Large intestine (tissue), 3 donors: ENCODE data around the gene EXOC3. TPM values are rescaled to one million over a fixed set of nuclear protein-coding genes. Genes with fewer than 3 reads are reported as not detected.

Experiments
- DNase-seq, 2 donors: peaks; one replicate each; pipeline versions ENCODE4 v3.0.0 to v3.0.0-alpha.2; 2013
- H3K27ac ChIP-seq: one replicate; pipeline ENCODE4 v1.5.1; 2013; ENCODE audit warnings: low read length
- H3K27me3 ChIP-seq: 2 replicates; pipeline ENCODE4 v1.6.1; 2013; ENCODE audit warnings: low read length; ENCODE audit not compliant: control insufficient read depth, insufficient read depth
- H3K36me3 ChIP-seq: 2 replicates; pipeline ENCODE4 v1.6.1; 2013; ENCODE audit warnings: low read length; ENCODE audit not compliant: control insufficient read depth, insufficient read depth
- H3K4me1 ChIP-seq: one replicate; pipeline ENCODE4 v1.6.1; 2013; ENCODE audit warnings: low read length; ENCODE audit not compliant: control insufficient read depth, insufficient read depth
- H3K4me3 ChIP-seq: one replicate; pipeline ENCODE4 v1.5.1; 2013; ENCODE audit warnings: low read length
- H3K9me3 ChIP-seq: one replicate; pipeline ENCODE4 v1.6.1; 2013; ENCODE audit warnings: mild to moderate bottlenecking, low read depth, low read length, moderate library complexity; ENCODE audit not compliant: control insufficient read depth
- WGBS: methylation state at CpG from one replicate; pipeline ENCODE4 v1.1.5; 2013; ENCODE audit warnings: low lambda C conversion rate; ENCODE audit not compliant: insufficient coverage; 5-methylcytosine and 5-hydroxymethylcytosine counted together
- polyA plus RNA-seq: library from polyadenylated mRNA; unstranded; fragments of 120-200 nt; gene quantifications from one replicate; pipeline ENCODE4 v1.2.1, GENCODE V29; 2013

The EXOC3 gene
- polyA plus RNA-seq, 1 donor, result 59.1 TPM

DNA sequence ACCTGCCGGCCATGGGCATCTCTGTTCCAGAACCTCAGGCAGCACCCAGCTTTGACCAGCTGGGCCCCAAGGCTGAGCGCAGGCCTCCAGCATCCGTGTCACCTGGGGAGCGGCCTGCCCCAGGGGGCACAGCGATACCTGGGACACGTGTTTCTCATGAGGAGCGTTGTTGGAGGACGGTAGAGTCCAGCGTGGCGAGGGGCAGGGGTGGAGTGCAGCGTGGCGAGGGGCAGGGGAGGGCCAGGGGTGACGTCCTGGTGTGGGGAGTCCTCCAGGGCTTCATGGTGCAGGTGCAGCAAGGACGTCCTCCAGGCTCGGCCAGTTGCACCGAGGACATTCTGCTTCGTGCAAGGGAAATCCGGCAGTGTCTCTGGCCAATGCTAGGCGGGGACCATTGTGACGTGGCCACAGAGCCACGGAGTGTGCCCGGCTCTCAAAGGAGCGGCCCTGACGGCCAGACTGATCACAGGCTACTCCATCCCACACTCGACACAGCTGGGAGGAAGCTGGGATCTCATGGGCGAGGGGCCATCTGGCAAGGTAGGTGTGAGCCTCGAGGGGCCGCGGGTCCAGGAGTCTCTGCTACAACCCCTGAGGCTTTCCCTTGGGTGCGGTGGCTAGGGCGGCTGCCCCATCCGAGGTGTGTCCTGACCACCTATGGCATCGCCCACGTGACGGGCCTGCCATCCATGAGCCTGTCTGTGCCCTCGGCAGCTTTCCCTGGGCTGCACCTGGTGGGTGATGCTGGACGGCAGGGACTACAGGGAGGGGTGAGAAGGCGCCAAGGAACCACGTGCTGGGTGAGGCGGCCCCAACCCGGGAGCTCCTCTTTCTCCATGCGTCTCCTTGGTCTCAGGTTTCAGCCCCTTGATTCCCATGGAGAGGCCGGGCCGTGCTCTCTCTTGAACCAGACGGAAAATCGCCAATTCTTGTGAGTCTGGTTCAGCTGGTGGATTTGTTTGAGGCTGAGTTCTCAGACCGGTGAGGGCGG is 47.4 kb downstream of the EXOC3 start:
- Histone ChIP-seq H3K27ac (no peak overlapping the region), H3K4me1 (no peaks in the 10 kb centered on the region), H3K9me3 (peaks cover 22% of the 10 kb centered on the region), H3K27me3 (no peaks in the 10 kb centered on the region), H3K4me3 (no peak overlapping the region), H3K36me3 (peaks cover 24% of the 10 kb centered on the region)
- no peak for DNase-seq
- WGBS, result no CpG with 5 or more reads among the region's 48 CpGs

DNA sequence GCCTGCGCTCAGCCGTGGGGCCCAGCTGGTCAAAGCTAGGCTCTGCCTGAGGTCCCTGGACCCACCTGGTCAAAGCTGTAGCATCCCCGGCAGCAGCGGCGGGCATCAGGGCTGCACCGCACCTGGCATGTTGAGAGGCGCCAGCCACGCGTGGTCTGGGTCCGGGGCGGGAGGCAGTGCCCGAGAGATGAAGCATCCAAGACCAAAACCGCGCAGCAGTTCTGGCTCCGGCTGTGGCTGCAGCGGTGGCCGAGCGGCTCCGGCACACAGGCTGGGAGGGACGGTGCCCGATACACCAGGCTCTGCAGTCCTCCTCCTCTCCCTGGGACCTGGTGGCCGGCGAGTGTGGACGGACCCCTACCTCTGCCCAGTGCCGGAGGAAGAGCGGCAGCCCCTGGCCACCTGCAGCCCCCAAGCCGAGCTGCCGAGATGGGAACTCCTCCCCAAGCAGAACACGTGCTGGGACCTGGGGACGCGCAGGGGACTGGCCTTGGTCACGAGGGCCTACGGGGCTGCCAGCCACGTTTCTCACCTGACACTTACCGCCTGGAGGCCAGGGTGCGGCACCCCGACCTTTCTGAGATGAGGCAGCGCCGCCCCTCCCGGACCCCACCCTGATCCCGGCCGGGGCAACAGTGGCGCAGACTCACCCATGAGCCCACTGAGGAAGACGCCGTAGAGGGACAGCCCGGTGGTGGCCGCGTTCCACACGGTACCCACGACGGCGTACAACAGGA is 48.3 kb downstream of the EXOC3 start:
- Histone ChIP-seq H3K36me3 (peaks cover 24% of the 10 kb centered on the region), H3K27ac (no peak overlapping the region), H3K9me3 (peaks cover 25% of the 10 kb centered on the region), H3K4me1 (peaks cover 5% of the 10 kb centered on the region), H3K27me3 (peaks cover 3% of the 10 kb centered on the region), H3K4me3 (no peak overlapping the region)
- DNase-seq, result no peak
- WGBS, result no CpG with 5 or more reads among the region's 52 CpGs

DNA sequence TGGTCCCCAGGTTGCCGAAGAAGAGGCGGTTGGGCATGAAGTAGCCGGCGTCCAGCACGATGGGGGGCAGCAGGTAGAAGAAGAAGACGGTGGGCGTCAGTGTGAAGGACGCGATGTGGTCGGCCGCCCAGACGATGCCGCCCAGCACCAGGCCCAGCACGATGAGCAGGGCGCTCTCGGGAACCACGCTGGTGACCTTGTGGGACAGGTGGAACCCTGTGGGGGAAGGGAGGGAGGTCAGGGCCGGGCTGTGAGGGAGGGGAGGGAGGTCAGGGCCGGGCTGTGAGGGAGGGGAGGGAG is 48.8 kb downstream of the EXOC3 start:
- peaks cover 5% of the 10 kb centered on the region for H3K4me1 ChIP-seq
- peaks cover 25% of the 10 kb centered on the region for H3K9me3 ChIP-seq
- peaks cover 3% of the 10 kb centered on the region for H3K27me3 ChIP-seq
- no peak overlapping the region for H3K27ac ChIP-seq
- DNase-seq, result no peak
- H3K36me3 ChIP-seq, result peaks cover 20% of the 10 kb centered on the region
- no peak overlapping the region for H3K4me3 ChIP-seq
- no CpG with 5 or more reads among the region's 19 CpGs for WGBS

DNA sequence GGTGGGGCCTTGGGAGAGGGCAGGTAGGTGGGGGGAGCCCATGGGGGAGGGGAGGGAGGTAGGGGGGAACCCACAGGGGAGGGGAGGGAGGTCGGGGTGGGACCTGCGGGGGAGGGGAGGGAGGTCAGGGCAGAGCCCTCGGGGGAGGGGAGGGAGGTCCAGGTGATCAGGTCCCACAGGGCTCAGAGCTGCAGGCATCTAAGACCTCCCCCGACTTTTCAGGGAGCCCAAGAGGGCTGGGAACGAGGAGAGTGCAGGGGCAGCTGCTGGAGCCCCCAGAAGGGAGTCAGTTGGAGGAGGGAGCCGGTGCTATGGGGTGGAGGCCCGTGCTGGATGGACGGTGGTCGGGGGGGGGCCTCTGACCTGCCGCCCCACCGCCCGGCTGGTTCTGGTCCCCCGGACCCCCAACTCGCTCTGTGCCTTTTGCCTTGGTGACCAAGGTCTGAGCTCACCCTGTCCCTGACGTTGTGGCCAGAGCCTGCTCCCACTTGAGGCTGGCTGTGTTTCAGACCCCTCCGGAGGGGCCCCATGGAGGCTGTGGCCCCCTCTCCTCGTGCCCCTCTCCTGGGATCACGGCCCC is 49.4 kb downstream of the EXOC3 start:
- H3K36me3 ChIP-seq, result peaks cover 20% of the 10 kb centered on the region
- no peak for DNase-seq
- peaks cover 25% of the 10 kb centered on the region for H3K9me3 ChIP-seq
- peaks cover 8% of the 10 kb centered on the region for H3K4me1 ChIP-seq
- H3K4me3 ChIP-seq, result no peak overlapping the region
- WGBS, result no CpG with 5 or more reads among the region's 18 CpGs
- H3K27me3 ChIP-seq, result peaks cover 3% of the 10 kb centered on the region
- no peak overlapping the region for H3K27ac ChIP-seq

DNA sequence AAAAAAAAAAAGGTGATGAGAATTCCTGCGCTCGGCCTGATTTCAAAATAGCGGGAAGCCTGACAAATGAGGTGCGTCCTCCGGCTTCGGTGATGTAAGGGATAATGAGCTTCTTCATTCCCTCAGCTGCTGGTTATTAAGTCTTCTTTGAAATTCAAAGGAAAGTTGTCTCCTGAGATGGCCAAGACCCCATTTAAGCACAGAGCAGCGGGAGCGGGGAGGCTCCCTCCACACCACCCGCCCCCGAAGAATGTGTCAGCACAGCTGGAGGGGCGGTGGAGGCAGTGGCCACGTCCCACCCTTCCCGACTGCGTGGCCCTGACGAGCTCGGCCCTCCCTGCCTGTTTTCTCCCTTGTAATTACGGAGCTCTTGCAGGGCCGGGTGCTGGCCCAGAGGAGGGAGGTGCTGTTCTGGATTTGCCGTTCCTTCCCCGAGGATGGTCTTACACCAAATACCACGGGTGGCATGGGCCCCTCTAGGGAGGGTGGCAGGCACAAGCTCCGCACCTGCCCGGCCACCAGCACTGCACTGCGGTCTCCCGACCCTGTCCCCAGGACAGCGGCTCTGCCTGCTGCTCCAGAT is 50.2 kb downstream of the EXOC3 start:
- no CpG with 5 or more reads among the region's 26 CpGs for WGBS
- Histone ChIP-seq H3K4me3 (no peak overlapping the region), H3K4me1 (peaks cover 8% of the 10 kb centered on the region), H3K27me3 (peaks cover 3% of the 10 kb centered on the region), H3K36me3 (peaks cover 18% of the 10 kb centered on the region), H3K27ac (no peak overlapping the region), H3K9me3 (peaks cover 22% of the 10 kb centered on the region)
- no peak for DNase-seq

DNA sequence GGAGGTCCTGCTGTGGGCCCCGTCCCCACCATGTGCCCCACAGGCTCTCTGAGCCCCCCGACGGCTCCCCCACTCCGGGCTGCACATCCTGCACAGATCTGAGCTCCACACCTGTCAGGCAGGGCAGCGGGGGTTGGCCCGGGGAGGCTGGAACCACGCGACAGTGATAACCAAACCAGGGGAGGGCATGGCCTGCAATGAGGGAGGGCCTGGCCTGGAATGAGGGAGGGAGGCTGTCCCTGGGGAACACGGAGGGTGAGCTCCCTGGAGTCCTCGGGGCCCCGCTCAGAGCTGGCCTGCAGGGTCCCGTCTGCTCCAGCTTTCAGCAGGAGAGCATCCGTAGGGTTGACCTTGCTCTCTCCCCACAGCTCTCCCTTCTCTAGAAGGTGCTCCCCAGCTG is 50.8 kb downstream of the EXOC3 start:
- Histone ChIP-seq H3K27me3 (peaks cover 3% of the 10 kb centered on the region), H3K4me1 (peaks cover 10% of the 10 kb centered on the region), H3K27ac (no peak overlapping the region), H3K4me3 (no peak overlapping the region), H3K9me3 (peaks cover 20% of the 10 kb centered on the region), H3K36me3 (peaks cover 19% of the 10 kb centered on the region)
- no CpG with 5 or more reads among the region's 13 CpGs for WGBS
- DNase-seq, result peak in 1 of 2 donors; percentile 47

DNA sequence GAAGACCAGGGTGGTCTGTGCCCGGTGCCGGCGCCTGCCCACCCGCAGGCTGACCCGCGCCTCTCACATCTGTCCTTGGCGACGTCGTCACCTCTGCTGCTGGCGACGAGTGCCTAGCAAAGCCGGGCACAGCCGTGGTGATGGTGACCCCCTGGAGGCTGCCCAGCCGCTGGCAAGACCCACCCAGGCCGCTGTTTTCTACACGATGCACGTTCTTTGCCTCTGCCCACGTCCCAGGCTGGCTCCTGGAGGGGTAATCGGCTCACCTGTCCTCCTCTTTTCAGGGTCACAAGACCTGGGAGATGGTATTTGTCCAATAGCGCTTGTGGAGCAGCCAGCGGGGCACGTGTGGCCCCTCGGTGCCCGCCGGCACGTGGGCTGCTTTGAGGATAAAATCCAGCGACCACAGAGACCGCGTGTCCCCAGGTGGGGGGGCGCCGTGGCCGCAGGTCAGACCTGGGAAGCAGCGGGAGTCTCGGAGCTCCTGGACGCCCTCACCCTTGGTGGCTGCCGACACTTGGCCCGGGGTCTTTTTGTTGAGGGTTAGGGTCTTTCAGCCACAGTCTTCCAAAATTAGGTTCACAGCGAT is 51.8 kb downstream of the EXOC3 start:
- Histone ChIP-seq H3K4me3 (no peak overlapping the region), H3K36me3 (peaks cover 15% of the 10 kb centered on the region), H3K27me3 (peaks cover 3% of the 10 kb centered on the region), H3K27ac (no peak overlapping the region), H3K9me3 (peaks cover 21% of the 10 kb centered on the region), H3K4me1 (peaks cover 19% of the 10 kb centered on the region)
- DNase-seq, result no peak
- WGBS, result no CpG with 5 or more reads among the region's 38 CpGs

DNA sequence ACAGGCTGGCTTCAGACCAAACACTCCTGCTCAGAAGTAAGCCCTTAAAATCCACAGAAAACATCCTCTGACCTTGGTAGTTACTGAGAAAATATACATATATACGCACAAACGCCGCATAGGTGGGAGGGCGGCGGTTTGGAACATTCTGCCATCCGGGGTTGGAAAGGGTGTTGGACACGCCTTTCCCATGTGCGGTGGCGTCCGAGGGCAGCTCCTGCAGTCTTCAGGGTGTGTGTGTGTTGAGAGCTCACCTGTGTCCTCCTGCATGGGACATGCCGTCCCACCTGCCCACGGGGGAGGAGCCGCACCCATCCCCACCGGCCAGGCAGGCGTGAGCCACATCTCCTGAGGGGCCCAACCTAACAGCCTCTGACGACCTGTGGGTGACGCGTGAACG is 53.1 kb downstream of the EXOC3 start:
- H3K36me3 ChIP-seq, result peaks cover 6% of the 10 kb centered on the region
- peaks cover 26% of the 10 kb centered on the region for H3K4me1 ChIP-seq
- no peak overlapping the region for H3K27ac ChIP-seq
- WGBS, result no CpG with 5 or more reads among the region's 19 CpGs
- no peak for DNase-seq
- H3K9me3 ChIP-seq, result peaks cover 20% of the 10 kb centered on the region
- peaks cover 3% of the 10 kb centered on the region for H3K27me3 ChIP-seq
- no peak overlapping the region for H3K4me3 ChIP-seq

DNA sequence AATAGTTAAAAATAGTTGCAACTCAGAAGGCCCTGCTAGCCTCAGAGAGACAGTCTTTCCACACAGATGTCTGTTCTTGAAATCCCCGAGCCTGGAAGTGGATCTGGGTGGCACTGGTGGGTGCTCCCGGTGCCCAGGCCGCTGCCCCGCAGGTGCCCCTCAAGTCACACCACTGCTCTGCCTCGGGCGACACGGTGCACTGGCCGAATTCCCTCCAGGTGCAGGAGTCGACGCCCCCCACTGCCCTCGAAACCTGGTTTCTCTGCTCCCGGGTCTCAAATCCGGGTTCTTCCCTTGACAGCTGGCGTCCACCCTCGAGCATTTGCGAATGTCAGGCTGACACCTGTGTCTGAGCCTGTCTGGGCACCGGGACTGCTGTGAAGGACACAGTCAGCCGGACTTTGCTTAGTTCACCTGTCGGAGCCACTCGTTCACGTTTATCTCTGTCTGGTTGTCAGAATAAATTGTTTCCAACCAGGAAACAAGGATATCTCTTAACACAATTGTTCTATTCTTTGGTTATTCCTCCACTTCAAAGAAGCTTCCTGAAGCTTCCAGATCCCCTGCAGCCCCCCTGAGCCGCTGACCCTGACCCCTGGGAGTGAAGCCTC is 54.2 kb downstream of the EXOC3 start:
- Histone ChIP-seq H3K4me1 (peaks cover 30% of the 10 kb centered on the region), H3K4me3 (no peak overlapping the region), H3K36me3 (peaks cover 5% of the 10 kb centered on the region), H3K27ac (no peak overlapping the region), H3K9me3 (peaks cover 23% of the 10 kb centered on the region), H3K27me3 (peaks cover 3% of the 10 kb centered on the region)
- WGBS, result no CpG with 5 or more reads among the region's 22 CpGs
- DNase-seq, result peak in 1 of 2 donors; percentile 62
